Measurements from ENCODE around the gene SEC24D.

The SEC24D gene

DNA sequence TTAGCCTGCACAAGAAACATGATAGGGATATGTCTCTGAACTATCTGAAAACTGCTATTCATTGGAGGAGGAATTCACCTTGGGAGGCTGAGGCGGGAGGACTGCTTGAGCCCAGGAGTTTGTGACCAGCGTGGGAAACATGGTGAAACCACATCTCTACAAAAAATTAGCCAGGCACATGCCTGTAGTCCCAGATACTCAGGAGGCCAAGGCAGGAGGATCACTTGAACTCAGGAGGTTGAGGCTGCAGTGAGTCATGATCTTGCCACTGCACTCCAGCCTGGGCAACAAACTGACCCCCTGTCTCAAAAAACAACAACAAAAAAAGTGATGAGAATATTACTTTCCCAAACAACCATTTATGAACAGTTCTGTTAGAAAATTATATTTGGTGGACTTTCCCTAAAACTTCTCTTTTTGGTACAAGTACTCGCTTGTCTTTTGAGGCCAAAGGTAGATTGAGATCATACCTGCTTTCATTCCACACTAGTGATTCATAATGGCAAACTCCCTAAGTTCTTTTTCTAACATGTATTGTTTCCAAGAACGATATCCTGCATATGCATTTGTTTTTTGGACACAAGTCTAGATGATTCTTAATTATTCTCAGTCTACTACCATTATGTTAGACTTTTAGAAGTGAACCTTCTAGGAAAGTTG is 117.3 kb downstream of the SEC24D start:
- Histone ChIP-seq H3K9me2 (replicated peaks; ENCODE audit: insufficient read depth, low read length) (no peaks in the 10 kb centered on the region), H3F3A (ENCODE audit: insufficient read depth) (no peaks in the 10 kb centered on the region), H3K4me2 (ENCODE audit: low read depth, low read length, poor library complexity, severe bottlenecking) (no peak overlapping the region), H3K27ac (ENCODE audit: low read depth, low read length) (no peak overlapping the region), H4K20me1 (ENCODE audit: low read depth, low read length) (no peaks in the 10 kb centered on the region), H3K79me2 (ENCODE audit: insufficient read depth, low read length) (no peaks in the 10 kb centered on the region), H3K9ac (ENCODE audit: low read length) (no peak overlapping the region), H3K27me3 (ENCODE audit: low read length) (no peaks in the 10 kb centered on the region), H2AFZ (ENCODE audit: low read depth, low read length, severe bottlenecking) (no peak overlapping the region), H3K4me3 (ENCODE audit: insufficient read depth, low read length, poor library complexity, severe bottlenecking) (no peak overlapping the region), H3K9me3 (ENCODE audit: insufficient read depth, low read length) (no peaks in the 10 kb centered on the region), H3K36me3 (ENCODE audit: low read length) (no peaks in the 10 kb centered on the region)
- TF ChIP-seq EZH2phosphoT487 (conservative IDR thresholded peaks at IDR 0.05; ENCODE audit: low read length) (no peak), CTCF (IDR thresholded peaks at IDR 0.05; ENCODE audit: insufficient read depth, low read length, poor library complexity, severe bottlenecking) (no peak)

- Histone ChIP-seq H3K9ac (ENCODE audit: low read length) (no peak overlapping the region), H3K27ac (ENCODE audit: low read depth, low read length) (no peak overlapping the region), H3K27me3 (ENCODE audit: low read length) (no peaks in the 10 kb centered on the region), H3K9me2 (replicated peaks; ENCODE audit: insufficient read depth, low read length) (no peaks in the 10 kb centered on the region), H3K36me3 (ENCODE audit: low read length) (no peaks in the 10 kb centered on the region), H4K20me1 (ENCODE audit: low read depth, low read length) (no peaks in the 10 kb centered on the region), H3K9me3 (ENCODE audit: insufficient read depth, low read length) (no peaks in the 10 kb centered on the region), H3K4me2 (ENCODE audit: low read depth, low read length, poor library complexity, severe bottlenecking) (no peak overlapping the region), H3F3A (ENCODE audit: insufficient read depth) (no peaks in the 10 kb centered on the region), H2AFZ (ENCODE audit: low read depth, low read length, severe bottlenecking) (no peak overlapping the region), H3K4me3 (ENCODE audit: insufficient read depth, low read length, poor library complexity, severe bottlenecking) (no peak overlapping the region), H3K79me2 (ENCODE audit: insufficient read depth, low read length) (no peaks in the 10 kb centered on the region)
- TF ChIP-seq EZH2phosphoT487 (conservative IDR thresholded peaks at IDR 0.05; ENCODE audit: low read length) (no peak), CTCF (IDR thresholded peaks at IDR 0.05; ENCODE audit: insufficient read depth, low read length, poor library complexity, severe bottlenecking) (no peak)
Measured at GRCh38 chr4:118716304-118716703, 119.6 kb downstream of the SEC24D start.

DNA sequence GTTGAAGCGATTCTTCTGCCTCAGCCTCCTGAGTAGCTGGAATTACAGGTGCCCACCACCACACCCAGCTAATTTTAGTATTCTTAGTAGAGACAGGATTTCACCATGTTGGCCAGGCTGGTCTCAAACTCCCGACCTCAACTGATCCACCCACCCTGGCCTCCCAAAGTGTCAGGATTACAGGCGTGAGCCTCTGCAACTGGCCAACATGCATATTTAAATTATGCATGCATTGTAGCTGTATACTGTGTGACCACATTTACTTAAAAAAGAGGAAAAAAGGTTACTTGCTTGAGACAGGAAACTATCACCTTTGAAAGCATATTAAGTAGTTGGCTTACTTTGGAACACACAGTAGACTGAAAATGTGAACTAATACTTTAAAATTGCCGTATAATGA is 121.2 kb downstream of the SEC24D start:
- H4K20me1 ChIP-seq (ENCODE audit: low read depth, low read length): no peaks in the 10 kb centered on the region
- H3K27me3 ChIP-seq (ENCODE audit: low read length): no peaks in the 10 kb centered on the region
- H3K4me2 ChIP-seq (ENCODE audit: low read depth, low read length, poor library complexity, severe bottlenecking): no peak overlapping the region
- H2AFZ ChIP-seq (ENCODE audit: low read depth, low read length, severe bottlenecking): no peak overlapping the region
- no peaks in the 10 kb centered on the region for H3K79me2 ChIP-seq (ENCODE audit: insufficient read depth, low read length)
- TF ChIP-seq CTCF (IDR thresholded peaks at IDR 0.05; ENCODE audit: insufficient read depth, low read length, poor library complexity, severe bottlenecking): no peak
- H3K36me3 ChIP-seq (ENCODE audit: low read length): no peaks in the 10 kb centered on the region; the same call in 1 of the 2 replicates
- no peak overlapping the region for H3K9ac ChIP-seq (ENCODE audit: low read length)
- H3K4me3 ChIP-seq (ENCODE audit: insufficient read depth, low read length, poor library complexity, severe bottlenecking): no peak overlapping the region
- H3K27ac ChIP-seq (ENCODE audit: low read depth, low read length): no peak overlapping the region
- no peaks in the 10 kb centered on the region for H3K9me3 ChIP-seq (ENCODE audit: insufficient read depth, low read length)
- no peaks in the 10 kb centered on the region for H3K9me2 ChIP-seq (replicated peaks; ENCODE audit: insufficient read depth, low read length)
- no peaks in the 10 kb centered on the region for H3F3A ChIP-seq (ENCODE audit: insufficient read depth)

Data from SU-DHL-6 (cell line).